ENCODE results near the gene MARCHF7. TPM values are rescaled to one million over a fixed set of nuclear protein-coding genes. Genes with fewer than 3 reads are reported as not detected.
"Not testable (repeated sequence)": the region's sequence is repeated elsewhere in the genome, so short reads cannot be mapped to it uniquely, and the experiment has no call there.

The MARCHF7 gene
- total RNA-seq, 4 donors from 2014 or later, result 86.6 to 129 (median 108) TPM

GRCh38 chr2:159744363-159744762, 32.1 kb downstream of the MARCHF7 start:
- WGBS, 2 donors (ENCODE audit: low coverage in 1 of 2), result 27 to 49% methylated on average over 2 to 3 of the region's 3 CpGs

DNA sequence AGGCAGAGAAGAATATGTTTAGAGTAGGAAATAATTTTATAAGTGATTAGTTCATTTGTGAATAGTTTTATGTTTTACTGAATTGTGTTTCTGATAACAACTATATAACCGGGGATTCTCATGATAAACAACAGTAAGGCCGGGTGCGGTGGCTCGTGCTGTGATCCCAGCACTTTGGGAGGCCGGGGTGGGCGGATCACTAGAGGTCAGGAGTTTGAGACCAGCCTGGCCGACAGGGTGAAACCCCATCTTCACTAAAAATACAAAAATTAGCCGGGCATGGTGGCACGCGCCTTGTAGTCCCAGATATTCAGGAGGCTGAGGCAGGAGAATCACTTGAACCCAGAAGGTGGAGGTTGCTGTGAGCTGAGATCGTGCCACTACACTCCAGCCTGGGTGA, 32.9 kb downstream of the MARCHF7 start:
- not testable (repeated sequence) for H3K27ac ChIP-seq, H3K4me1 ChIP-seq, H3K9me3 ChIP-seq, H3K4me3 ChIP-seq, H3K27me3 ChIP-seq, ATAC-seq
- 89 to 97% methylated on average over 10 to 11 of the region's 11 CpGs for WGBS, 2 donors (ENCODE audit: low coverage in 1 of 2)
- peaks cover 3 to 69% of the 10 kb centered on the region in 2 donors for H3K36me3 ChIP-seq

More at GRCh38 chr2:159744363-159744762, 32.1 kb downstream of the MARCHF7 start:
- Histone ChIP-seq H3K36me3 (peaks cover 3 to 63% of the 10 kb centered on the region in 2 donors), H3K4me1 (no peaks in the 10 kb centered on the region), H3K9me3 (no peaks in the 10 kb centered on the region), H3K27ac (no peak overlapping the region), H3K4me3 (no peak overlapping the region), H3K27me3 (no peaks in the 10 kb centered on the region)
- no peak for TF ChIP-seq POLR2A (IDR thresholded peaks at IDR 0.05)
- TF ChIP-seq EP300 (IDR thresholded peaks at IDR 0.05), result no peak
- TF ChIP-seq, protein P1, sequence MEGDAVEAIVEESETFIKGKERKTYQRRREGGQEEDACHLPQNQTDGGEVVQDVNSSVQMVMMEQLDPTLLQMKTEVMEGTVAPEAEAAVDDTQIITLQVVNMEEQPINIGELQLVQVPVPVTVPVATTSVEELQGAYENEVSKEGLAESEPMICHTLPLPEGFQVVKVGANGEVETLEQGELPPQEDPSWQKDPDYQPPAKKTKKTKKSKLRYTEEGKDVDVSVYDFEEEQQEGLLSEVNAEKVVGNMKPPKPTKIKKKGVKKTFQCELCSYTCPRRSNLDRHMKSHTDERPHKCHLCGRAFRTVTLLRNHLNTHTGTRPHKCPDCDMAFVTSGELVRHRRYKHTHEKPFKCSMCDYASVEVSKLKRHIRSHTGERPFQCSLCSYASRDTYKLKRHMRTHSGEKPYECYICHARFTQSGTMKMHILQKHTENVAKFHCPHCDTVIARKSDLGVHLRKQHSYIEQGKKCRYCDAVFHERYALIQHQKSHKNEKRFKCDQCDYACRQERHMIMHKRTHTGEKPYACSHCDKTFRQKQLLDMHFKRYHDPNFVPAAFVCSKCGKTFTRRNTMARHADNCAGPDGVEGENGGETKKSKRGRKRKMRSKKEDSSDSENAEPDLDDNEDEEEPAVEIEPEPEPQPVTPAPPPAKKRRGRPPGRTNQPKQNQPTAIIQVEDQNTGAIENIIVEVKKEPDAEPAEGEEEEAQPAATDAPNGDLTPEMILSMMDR (IDR thresholded peaks at IDR 0.05), result no peak
- TF ChIP-seq POLR2AphosphoS5 (IDR thresholded peaks at IDR 0.05), result no peak
- ATAC-seq, result no peak

DNA sequence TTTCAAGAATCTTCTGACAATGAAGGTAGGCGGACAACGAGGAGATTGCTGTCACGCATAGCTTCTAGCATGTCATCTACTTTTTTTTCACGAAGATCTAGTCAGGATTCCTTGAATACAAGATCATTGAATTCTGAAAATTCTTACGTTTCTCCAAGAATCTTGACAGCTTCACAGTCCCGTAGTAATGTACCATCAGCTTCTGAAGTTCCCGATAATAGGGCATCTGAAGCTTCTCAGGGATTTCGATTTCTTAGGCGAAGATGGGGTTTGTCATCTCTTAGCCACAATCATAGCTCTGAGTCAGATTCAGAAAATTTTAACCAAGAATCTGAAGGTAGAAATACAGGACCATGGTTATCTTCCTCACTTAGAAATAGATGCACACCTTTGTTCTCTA, 35.8 kb downstream of the MARCHF7 start:
- WGBS, 2 donors (ENCODE audit: low coverage in 1 of 2), result 95 to 97% methylated on average over 9 of the region's 9 CpGs
- no peaks in the 10 kb centered on the region for H3K27me3 ChIP-seq
- H3K36me3 ChIP-seq, result peaks cover 3 to 77% of the 10 kb centered on the region in 2 donors
- no peaks in the 10 kb centered on the region for H3K9me3 ChIP-seq
- TF ChIP-seq, protein P1 (IDR thresholded peaks at IDR 0.05), result no peak
- TF ChIP-seq POLR2AphosphoS5 (IDR thresholded peaks at IDR 0.05), result no peak
- TF ChIP-seq POLR2A (IDR thresholded peaks at IDR 0.05), result no peak
- no peak for TF ChIP-seq EP300 (IDR thresholded peaks at IDR 0.05)
- ATAC-seq, result no peak
- no peak overlapping the region for H3K27ac ChIP-seq
- H3K4me3 ChIP-seq, result no peak overlapping the region
- H3K4me1 ChIP-seq, result no peaks in the 10 kb centered on the region

DNA sequence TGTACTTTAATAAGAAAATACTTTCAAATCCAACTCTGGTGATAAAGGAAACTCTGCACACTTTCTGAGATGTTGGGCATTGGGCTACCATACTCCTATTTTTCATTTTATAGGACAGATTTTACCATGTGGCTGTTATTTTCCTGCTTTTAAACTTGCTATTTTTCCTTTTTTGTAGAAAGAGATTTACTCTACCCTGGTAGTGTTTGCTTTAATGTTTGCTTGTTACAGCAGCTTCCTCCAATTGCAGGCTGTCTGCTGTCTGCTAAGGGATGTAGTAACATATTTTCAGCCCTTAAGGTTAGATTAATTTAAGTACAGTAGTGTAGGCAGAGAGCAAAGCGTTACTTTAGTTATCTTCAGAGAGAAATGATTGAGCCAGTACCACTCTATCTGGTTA, 38.6 kb downstream of the MARCHF7 start:
- 78 to 79% methylated on average over 1 of the region's 1 CpG for WGBS, 2 donors (ENCODE audit: low coverage in 1 of 2)
- ATAC-seq, result no peak
- no peak overlapping the region for H3K27ac ChIP-seq
- no peaks in the 10 kb centered on the region for H3K27me3 ChIP-seq
- no peaks in the 10 kb centered on the region for H3K9me3 ChIP-seq
- H3K4me1 ChIP-seq, result peaks cover 0 to 13% (median 4%) of the 10 kb centered on the region in 3 donors
- TF ChIP-seq, protein P1 (IDR thresholded peaks at IDR 0.05), result no peak
- TF ChIP-seq POLR2AphosphoS5 (IDR thresholded peaks at IDR 0.05) (no peak), POLR2A (IDR thresholded peaks at IDR 0.05) (no peak), EP300 (IDR thresholded peaks at IDR 0.05) (no peak)
- no peak overlapping the region for H3K4me3 ChIP-seq
- H3K36me3 ChIP-seq, result peaks cover 3 to 64% of the 10 kb centered on the region in 2 donors

- Histone ChIP-seq H3K4me1 (peaks cover 0 to 26% (median 4%) of the 10 kb centered on the region in 3 donors), H3K27ac (no peak overlapping the region), H3K9me3 (no peaks in the 10 kb centered on the region), H3K36me3 (peaks cover 0 to 57% of the 10 kb centered on the region in 2 donors), H3K27me3 (no peaks in the 10 kb centered on the region), H3K4me3 (no peak overlapping the region)
- WGBS, 2 donors (ENCODE audit: low coverage in 1 of 2), result 57% methylated on average over 4 of the region's 4 CpGs
- no peak for ATAC-seq
- TF ChIP-seq POLR2AphosphoS5 (IDR thresholded peaks at IDR 0.05), result no peak
- TF ChIP-seq, protein P1 (IDR thresholded peaks at IDR 0.05), result no peak
- no peak for TF ChIP-seq POLR2A (IDR thresholded peaks at IDR 0.05)
- no peak for TF ChIP-seq EP300 (IDR thresholded peaks at IDR 0.05)
Measured at GRCh38 chr2:159753797-159754196, 41.5 kb downstream of the MARCHF7 start.
